HepG2 (cell line): ENCODE data around the gene ZNHIT6. TPM values are rescaled to one million over a fixed set of nuclear protein-coding genes. Genes with fewer than 3 reads are reported as not detected.

Experiments used
- ATF7-NPFF ChIP-seq: sonication (generic); formaldehyde crosslinking; IDR thresholded peaks from 2 replicates; pipeline ENCODE4 v1.8.1; 2023; ENCODE audit warnings: mild to moderate bottlenecking, low read depth, missing genetic modification reagents, moderate library complexity
- CCAR2 ChIP-seq: fragments of 200-400 bp; formaldehyde crosslinking; optimal IDR thresholded peaks from 2 replicates; pipeline ENCODE3; 2018; ENCODE audit warnings: low read depth, mild to moderate bottlenecking, low read length, moderate library complexity
- DZIP1 ChIP-seq: sonication (generic); formaldehyde crosslinking; IDR thresholded peaks from 2 replicates; pipeline ENCODE4 v1.5.0; 2020; ENCODE audit warnings: mild to moderate bottlenecking, missing genetic modification reagents
- FOXP1 ChIP-seq, 2 experiments: fragments of 450-650 bp in 1 of 2; IDR thresholded peaks; 2 replicates each; pipeline ENCODE4 v1.6.1; 2017 to 2018; ENCODE audit warnings: antibody characterized with exemption in 1 of 2
- GABPB1 ChIP-seq: IDR thresholded peaks from 2 replicates; pipeline ENCODE4 v1.6.1; 2016; ENCODE audit warnings: mild to moderate bottlenecking, missing genetic modification reagents, moderate library complexity, missing compliant biosample characterization
- HOMEZ ChIP-seq: IDR thresholded peaks from 2 replicates; pipeline ENCODE4 v1.6.1; 2016; ENCODE audit warnings: low read depth
- MIER3 ChIP-seq: IDR thresholded peaks from 2 replicates; pipeline ENCODE4 v1.6.1; 2016; ENCODE audit warnings: missing compliant biosample characterization, borderline replicate concordance
- MTF1 ChIP-seq: sonication (generic); formaldehyde crosslinking; IDR thresholded peaks from 2 replicates; pipeline ENCODE4 v1.5.0; 2020; ENCODE audit warnings: missing genetic modification reagents
- NFE2L2 ChIP-seq: fragments of 150-350 bp; IDR thresholded peaks from 2 replicates; pipeline ENCODE4 v1.6.1; 2014; ENCODE audit warnings: low read length
- NR2F1 ChIP-seq, 2 experiments: fragments of 450-650 bp in 1 of 2; formaldehyde crosslinking in 1 of 2; IDR thresholded peaks; 2 replicates each; pipeline versions ENCODE4 v1.5.0 to v1.6.1; 2016 to 2020; ENCODE audit warnings: mild to moderate bottlenecking in 1 of 2, missing compliant biosample characterization in 1 of 2, missing genetic modification reagents in 1 of 2, moderate library complexity in 1 of 2
- PHB2 ChIP-seq: fragments of 450-650 bp; IDR thresholded peaks from 2 replicates; pipeline ENCODE4 v1.6.1; 2018; ENCODE audit not compliant: partially characterized antibody
- RELA ChIP-seq: sonication (generic); formaldehyde crosslinking; IDR thresholded peaks from 2 replicates; pipeline ENCODE4 v1.4.0; 2020; ENCODE audit warnings: missing genetic modification reagents
- SIX1 ChIP-seq: sonication (generic); formaldehyde crosslinking; IDR thresholded peaks from 2 replicates; pipeline ENCODE4 v1.4.0; 2020; ENCODE audit warnings: missing genetic modification reagents, borderline replicate concordance
- TFDP1 ChIP-seq: IDR thresholded peaks from 2 replicates; pipeline ENCODE4 v1.6.1; 2016; ENCODE audit warnings: missing compliant biosample characterization, missing genetic modification reagents, borderline replicate concordance
- WIZ ChIP-seq: sonication (generic); formaldehyde crosslinking; IDR thresholded peaks from 2 replicates; pipeline ENCODE4 v1.5.1; 2020; ENCODE audit warnings: mild to moderate bottlenecking, missing genetic modification reagents
- XRCC5 ChIP-seq: fragments of 200-400 bp; formaldehyde crosslinking; optimal IDR thresholded peaks from 2 replicates; pipeline ENCODE3; 2017; ENCODE audit warnings: mild to moderate bottlenecking, low read length
- ZEB1 ChIP-seq: IDR thresholded peaks from 2 replicates; pipeline ENCODE4 v1.6.1; 2012; ENCODE audit warnings: mild to moderate bottlenecking, low read depth, inconsistent platforms; ENCODE audit not compliant: insufficient replicate concordance
- ZFP36L2 ChIP-seq: sonication (generic); formaldehyde crosslinking; IDR thresholded peaks from 2 replicates; pipeline ENCODE4 v1.4.0; 2020; ENCODE audit warnings: missing genetic modification reagents
- ZNF280B ChIP-seq: sonication (generic); formaldehyde crosslinking; IDR thresholded peaks from 2 replicates; pipeline ENCODE4 v1.5.0; 2020; ENCODE audit warnings: missing genetic modification reagents, mild to moderate bottlenecking, borderline replicate concordance
- ZNF3 ChIP-seq: IDR thresholded peaks from 2 replicates; pipeline ENCODE4 v1.7.0; 2017; ENCODE audit warnings: inconsistent platforms
- ZNF335 ChIP-seq: sonication (generic); formaldehyde crosslinking; IDR thresholded peaks from 2 replicates; pipeline ENCODE4 v1.4.0; 2020; ENCODE audit warnings: missing genetic modification reagents
- ZNF432 ChIP-seq: sonication (generic); formaldehyde crosslinking; IDR thresholded peaks from 2 replicates; pipeline ENCODE4 v1.5.0; 2020; ENCODE audit warnings: missing genetic modification reagents, mild to moderate bottlenecking, borderline replicate concordance
- ZNF44 ChIP-seq: sonication (generic); formaldehyde crosslinking; IDR thresholded peaks from 2 replicates; pipeline ENCODE4 v1.5.1; 2020; ENCODE audit warnings: mild to moderate bottlenecking, missing genetic modification reagents
- ZNF709 ChIP-seq: sonication (generic); formaldehyde crosslinking; IDR thresholded peaks from 2 replicates; pipeline ENCODE4 v1.5.0; 2020; ENCODE audit warnings: mild to moderate bottlenecking, missing genetic modification reagents
- ZNF782 ChIP-seq: sonication (generic); formaldehyde crosslinking; IDR thresholded peaks from 2 replicates; pipeline ENCODE4 v1.4.0; 2020; ENCODE audit warnings: missing genetic modification reagents, mild to moderate bottlenecking, borderline replicate concordance
- ZNF83 ChIP-seq: sonication (generic); formaldehyde crosslinking; IDR thresholded peaks from 2 replicates; pipeline ENCODE4 v1.4.0; 2020; ENCODE audit warnings: missing genetic modification reagents, mild to moderate bottlenecking, borderline replicate concordance
- polyA plus RNA-seq, 8 experiments: library from polyadenylated mRNA; depleted of rRNA in 3 of 8; stranded (reverse) in 7 of 8; unstranded in 1 of 8; fragments of >200 nt; fragmentation: Illumina TruSeq in 4 of 8; extraction: Trizol in 4 of 8; gene quantifications; 2 replicates each; pipeline versions ENCODE4 v1.2.1 to v1.2.3, GENCODE V29; 2011 to 2016; ENCODE audit warnings: low read depth in 4 of 8, missing spikeins in 1 of 8, mixed read lengths in 1 of 8; ENCODE audit not compliant: insufficient read depth in 1 of 8
- total RNA-seq, 5 experiments: library from RNA; depleted of rRNA; stranded (reverse); fragments of >200 nt; fragmentation: Illumina TruSeq; extraction: Trizol; gene quantifications; 2 replicates each; pipeline ENCODE4 v1.2.3, GENCODE V29; 2016; ENCODE audit warnings: low read depth in 1 of 5

ZNHIT6 gene
- total and polyA plus RNA-seq, 2 of the 13 experiments (the other 11 are each of a cell fraction or from before 2014, with no cell fraction given) = 6.0 to 15.2 TPM

GRCh38 chr1:85681087-85681486 lies 27.1 kb downstream of the ZNHIT6 start (continued):
- TF ChIP-seq NR2F1 (CRISPR knock-in tag; IDR thresholded peaks at IDR 0.05) (no peak), RELA (no peak), ZNF709 (CRISPR knock-in tag) (no peak), HOMEZ (CRISPR knock-in tag) (peak; percentile 54; the same call in 1 of the 2 replicates), SIX1 (CRISPR knock-in tag) (no peak), MIER3 (CRISPR knock-in tag) (no peak), FOXP1 (IDR thresholded peaks at IDR 0.05) (peak; percentile 68; the same call in 1 of the 2 replicates), FOXP1 (CRISPR knock-in tag; IDR thresholded peaks at IDR 0.05) (peak; percentile 81), MTF1 (CRISPR knock-in tag) (no peak), GABPB1 (CRISPR knock-in tag) (no peak), ZNF83 (CRISPR knock-in tag) (no peak), ATF7-NPFF (CRISPR knock-in tag) (no peak), ZNF44 (CRISPR knock-in tag) (no peak), DZIP1 (CRISPR knock-in tag) (no peak), ZNF335 (CRISPR knock-in tag) (no peak), ZEB1 (no peak), ZNF280B (CRISPR knock-in tag) (no peak), ZFP36L2 (CRISPR knock-in tag) (no peak), WIZ (no peak), ZNF432 (CRISPR knock-in tag) (no peak), TFDP1 (CRISPR knock-in tag) (no peak), PHB2 (no peak), CCAR2 (no peak), ZNF782 (CRISPR knock-in tag) (no peak), ZNF3 (no peak), NFE2L2 (no peak), XRCC5 (no peak)
